Measurements from ENCODE around the gene PKHD1. TPM values are rescaled to one million over a fixed set of nuclear protein-coding genes. Genes with fewer than 3 reads are reported as not detected.

PKHD1 gene
- total and polyA plus RNA-seq, 2 donors (not counting 1 experiment from before 2014, with no cell fraction given), result not detected

DNA sequence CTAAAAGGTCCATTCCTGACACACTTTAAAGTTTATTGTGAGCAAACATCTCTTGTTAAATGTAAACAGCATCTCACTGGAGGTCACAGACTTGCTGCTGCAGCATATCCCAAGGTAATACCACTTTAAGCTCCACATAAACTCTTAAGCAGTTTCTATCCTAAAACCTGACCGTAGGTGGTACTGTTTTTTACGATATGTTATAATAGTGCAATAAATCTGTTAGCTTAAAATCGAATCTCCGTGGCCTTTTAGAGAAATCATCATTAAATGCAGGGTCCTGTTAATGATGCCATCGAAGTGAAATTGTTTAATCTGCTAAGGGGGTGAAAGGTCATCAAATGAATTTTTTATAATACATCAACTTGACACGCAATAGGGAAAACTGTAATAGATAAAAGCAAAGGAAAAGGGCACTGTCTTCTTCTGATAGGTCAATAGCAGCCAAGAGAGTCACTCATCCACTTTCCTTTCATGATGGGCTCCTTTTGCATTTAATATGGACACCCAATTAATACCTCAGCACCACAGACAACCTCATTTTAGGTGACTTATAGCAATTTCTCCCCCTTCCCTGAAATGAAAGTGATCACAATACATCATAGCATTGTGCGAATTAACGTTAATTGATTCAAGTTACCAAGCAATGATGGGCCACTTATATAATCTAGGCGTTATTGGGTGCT is 436.1 kb downstream of the PKHD1 start:
- Histone ChIP-seq H3K27ac (ENCODE audit: low read length in 2 of 2) (no peak overlapping the region), H3K4me1 (ENCODE audit: control insufficient read depth in 2 of 2, insufficient read depth in 2 of 2, low read length in 2 of 2) (no peaks in the 10 kb centered on the region), H2AFZ (ENCODE audit: insufficient read depth, low read depth, low read length, poor library complexity, severe bottlenecking) (no peak overlapping the region), H3K36me3 (replicated peaks in 1 of 2; ENCODE audit: control extremely low read depth in 1 of 2, control insufficient read depth in 1 of 2, extremely low read depth in 1 of 2, insufficient read depth in 2 of 2, low read length in 1 of 2) (no peaks in the 10 kb centered on the region), H3K4me3 (ENCODE audit: control extremely low read depth in 1 of 5, extremely low read depth in 1 of 5, insufficient read depth in 1 of 5, low read depth in 2 of 5, low read length in 4 of 5) (no peak overlapping the region), H3K79me2 (ENCODE audit: control insufficient read depth, insufficient read depth, low read length) (no peaks in the 10 kb centered on the region), H4K20me1 (ENCODE audit: control insufficient read depth, insufficient read depth, low read length, poor library complexity, severe bottlenecking) (no peaks in the 10 kb centered on the region), H3K4me2 (replicated peaks; ENCODE audit: low read depth, low read length, poor library complexity, severe bottlenecking) (no peak overlapping the region), H3K9ac (ENCODE audit: low read length) (no peak overlapping the region), H3K27me3 (replicated peaks in 1 of 4; ENCODE audit: control extremely low read depth in 1 of 4, control insufficient read depth in 3 of 4, insufficient read depth in 4 of 4, low read length in 3 of 4) (no peaks in the 10 kb centered on the region), H3K9me3 (ENCODE audit: control extremely low read depth in 1 of 3, control insufficient read depth in 2 of 3, insufficient read depth in 1 of 3, low read length in 2 of 3) (no peaks in the 10 kb centered on the region)
- TF ChIP-seq EZH2 (IDR thresholded peaks at IDR 0.05; ENCODE audit: borderline replicate concordance, insufficient read depth, low read depth, low read length, poor library complexity, severe bottlenecking), result no peak
- TF ChIP-seq, protein P1, sequence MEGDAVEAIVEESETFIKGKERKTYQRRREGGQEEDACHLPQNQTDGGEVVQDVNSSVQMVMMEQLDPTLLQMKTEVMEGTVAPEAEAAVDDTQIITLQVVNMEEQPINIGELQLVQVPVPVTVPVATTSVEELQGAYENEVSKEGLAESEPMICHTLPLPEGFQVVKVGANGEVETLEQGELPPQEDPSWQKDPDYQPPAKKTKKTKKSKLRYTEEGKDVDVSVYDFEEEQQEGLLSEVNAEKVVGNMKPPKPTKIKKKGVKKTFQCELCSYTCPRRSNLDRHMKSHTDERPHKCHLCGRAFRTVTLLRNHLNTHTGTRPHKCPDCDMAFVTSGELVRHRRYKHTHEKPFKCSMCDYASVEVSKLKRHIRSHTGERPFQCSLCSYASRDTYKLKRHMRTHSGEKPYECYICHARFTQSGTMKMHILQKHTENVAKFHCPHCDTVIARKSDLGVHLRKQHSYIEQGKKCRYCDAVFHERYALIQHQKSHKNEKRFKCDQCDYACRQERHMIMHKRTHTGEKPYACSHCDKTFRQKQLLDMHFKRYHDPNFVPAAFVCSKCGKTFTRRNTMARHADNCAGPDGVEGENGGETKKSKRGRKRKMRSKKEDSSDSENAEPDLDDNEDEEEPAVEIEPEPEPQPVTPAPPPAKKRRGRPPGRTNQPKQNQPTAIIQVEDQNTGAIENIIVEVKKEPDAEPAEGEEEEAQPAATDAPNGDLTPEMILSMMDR (IDR thresholded peaks at IDR 0.05), result no peak
- Mint-ChIP-seq H3K9me3 (ENCODE audit: insufficient read depth) (no peaks in the 10 kb centered on the region), H3K4me3 (no peak overlapping the region), H3K27me3 (no peaks in the 10 kb centered on the region), H3K4me1 (no peaks in the 10 kb centered on the region), H3K27ac (no peak overlapping the region)
- POLR2A ChIA-PET, result no interaction called here
- intact Hi-C loops (cut with micrococcal nuclease), result no loop called here
- CTCF ChIA-PET, result no interaction called here
- ATAC-seq (ENCODE audit: low read depth) (no peak), DNase-seq (no peak)
- WGBS (ENCODE audit: insufficient coverage), result 70% methylated on average over 1 of the region's 9 CpGs

DNA sequence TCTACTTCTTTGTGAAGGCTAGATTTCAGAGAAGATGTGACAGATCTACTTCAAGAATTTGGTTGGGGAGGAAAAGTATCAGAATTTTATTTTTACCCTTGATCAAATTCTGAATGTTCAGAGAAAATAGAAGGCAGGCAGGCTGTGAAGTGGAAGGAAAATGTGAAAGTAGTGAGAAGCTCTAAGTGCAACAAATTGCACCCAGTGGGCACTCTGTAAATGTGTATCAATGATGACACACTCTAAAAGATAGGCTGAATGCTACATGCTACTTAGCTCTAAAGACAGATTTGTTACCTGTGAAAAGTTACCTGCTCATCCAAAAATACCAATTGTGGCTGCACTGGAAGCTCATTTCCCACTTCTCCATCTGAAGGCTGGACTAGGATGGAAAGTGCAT is 438.6 kb downstream of the PKHD1 start:
- Mint-ChIP-seq H3K27me3 (no peaks in the 10 kb centered on the region), H3K27ac (no peak overlapping the region), H3K9me3 (ENCODE audit: insufficient read depth) (no peaks in the 10 kb centered on the region), H3K4me1 (no peaks in the 10 kb centered on the region), H3K4me3 (no peak overlapping the region)
- Histone ChIP-seq H3K27me3 (replicated peaks in 1 of 4; ENCODE audit: control extremely low read depth in 1 of 4, control insufficient read depth in 3 of 4, insufficient read depth in 4 of 4, low read length in 3 of 4) (no peaks in the 10 kb centered on the region), H3K9ac (ENCODE audit: low read length) (no peak overlapping the region), H3K36me3 (replicated peaks in 1 of 2; ENCODE audit: control extremely low read depth in 1 of 2, control insufficient read depth in 1 of 2, extremely low read depth in 1 of 2, insufficient read depth in 2 of 2, low read length in 1 of 2) (no peaks in the 10 kb centered on the region), H3K9me3 (ENCODE audit: control extremely low read depth in 1 of 3, control insufficient read depth in 2 of 3, insufficient read depth in 1 of 3, low read length in 2 of 3) (no peaks in the 10 kb centered on the region), H3K4me3 (ENCODE audit: control extremely low read depth in 1 of 5, extremely low read depth in 1 of 5, insufficient read depth in 1 of 5, low read depth in 2 of 5, low read length in 4 of 5) (no peak overlapping the region), H2AFZ (ENCODE audit: insufficient read depth, low read depth, low read length, poor library complexity, severe bottlenecking) (no peak overlapping the region), H3K4me1 (ENCODE audit: control insufficient read depth in 2 of 2, insufficient read depth in 2 of 2, low read length in 2 of 2) (no peaks in the 10 kb centered on the region), H3K27ac (ENCODE audit: low read length in 2 of 2) (no peak overlapping the region), H3K79me2 (ENCODE audit: control insufficient read depth, insufficient read depth, low read length) (no peaks in the 10 kb centered on the region), H4K20me1 (ENCODE audit: control insufficient read depth, insufficient read depth, low read length, poor library complexity, severe bottlenecking) (no peaks in the 10 kb centered on the region), H3K4me2 (replicated peaks; ENCODE audit: low read depth, low read length, poor library complexity, severe bottlenecking) (no peak overlapping the region)
- ChIA-PET CTCF (no interaction called here), POLR2A (no interaction called here)
- intact Hi-C loops (cut with micrococcal nuclease), result no loop called here
- ATAC-seq (ENCODE audit: low read depth) (no peak), DNase-seq (no peak)
- TF ChIP-seq, protein P1 (IDR thresholded peaks at IDR 0.05), result no peak
- TF ChIP-seq EZH2 (IDR thresholded peaks at IDR 0.05; ENCODE audit: borderline replicate concordance, insufficient read depth, low read depth, low read length, poor library complexity, severe bottlenecking), result no peak

Measured in B cell (primary cell).